H1 (cell line): ENCODE data around the gene XYLB. TPM values are rescaled to one million over a fixed set of nuclear protein-coding genes. Genes with fewer than 3 reads are reported as not detected.

Source experiments
- GTF2F1 ChIP-seq: IDR thresholded peaks from 2 replicates; pipeline ENCODE4 v1.6.1; 2012; ENCODE audit warnings: low read depth, low read length, improper control_type of control experiment, borderline replicate concordance
- SIN3A ChIP-seq, 2 experiments: IDR thresholded peaks in 1 of 2; conservative IDR thresholded peaks in 1 of 2; 2 replicates each; pipeline ENCODE4 v1.6.1; 2011 to 2012; ENCODE audit warnings: low read length in 2 of 2, improper control_type of control experiment in 1 of 2, low read depth in 1 of 2, mild to moderate bottlenecking in 1 of 2
- SIX5 ChIP-seq: IDR thresholded peaks from 2 replicates; pipeline ENCODE4 v1.6.1; 2011; ENCODE audit warnings: mild to moderate bottlenecking, low read depth, low read length
- polyA plus RNA-seq, 7 experiments: library from polyadenylated mRNA; depleted of rRNA in 3 of 7; stranded (reverse) in 5 of 7; unstranded in 2 of 7; fragments of >200 nt in 5 of 7; fragments of 200-250 nt in 2 of 7; gene quantifications; 1 replicate in 5 of 7; 2 replicates in 1 of 7; 4 replicates in 1 of 7; pipeline versions ENCODE4 v1.2.1 to v1.2.3, GENCODE V29; 2011 to 2013; ENCODE audit warnings: missing spikeins in 2 of 7, mixed read lengths in 2 of 7
- total RNA-seq: library from RNA; stranded (reverse); fragmentation: NEBNext Ultra II Directional; extraction: Animal tissue kit (Norgen Biotek cat#: 25700); gene quantifications from 2 replicates; pipeline ENCODE4 v1.2.1, GENCODE V29; 2021

The XYLB gene
- total and polyA plus RNA-seq, 2 of the 8 experiments (the other 6 are each of a cell fraction or from before 2014, with no cell fraction given): 1.7 to 5.5 TPM

GRCh38 chr3:38366082-38366481, 19.5 kb downstream of the XYLB start (continued):
- TF ChIP-seq SIN3A (conservative IDR thresholded peaks at IDR 0.05 in 1 of 2, IDR thresholded peaks at IDR 0.05 in 1 of 2; ENCODE audit: low read depth in 1 of 2, low read length in 2 of 2) (no peak), SIX5 (no peak), GTF2F1 (no peak)
